HUES64 (cell line): Measurements from ENCODE around the gene GNS.

Source experiments
- H3K27ac ChIP-seq: 2 replicates; pipeline ENCODE4 v1.7.0; 2013; ENCODE audit warnings: low read depth, low read length, inconsistent platforms
- H3K27me3 ChIP-seq: 2 replicates; pipeline ENCODE4 v1.6.1; 2013; ENCODE audit warnings: mild to moderate bottlenecking, low read length; ENCODE audit not compliant: insufficient read depth
- H3K36me3 ChIP-seq: 2 replicates; pipeline ENCODE4 v1.6.1; 2013; ENCODE audit warnings: mild to moderate bottlenecking, low read length; ENCODE audit not compliant: insufficient read depth
- H3K4me1 ChIP-seq: 2 replicates; pipeline ENCODE4 v1.6.1; 2013; ENCODE audit warnings: mild to moderate bottlenecking, low read length, moderate library complexity; ENCODE audit not compliant: insufficient read depth
- H3K4me3 ChIP-seq: 2 replicates; pipeline ENCODE4 v1.5.1; 2013; ENCODE audit warnings: mild to moderate bottlenecking, low read length, moderate library complexity
- H3K9ac ChIP-seq: 2 replicates; pipeline ENCODE4 v1.6.1; 2013; ENCODE audit warnings: mild to moderate bottlenecking, low read depth, low read length
- H3K9me3 ChIP-seq: 2 replicates; pipeline ENCODE4 v1.6.1; 2013; ENCODE audit warnings: low read depth, low read length; ENCODE audit not compliant: insufficient read depth
- WGBS: fragments of 150-250, 120-280 bp; methylation state at CpG from one replicate; pipeline ENCODE4 v1.1.7; 2013; ENCODE audit warnings: missing lambda C conversion rate; 5-methylcytosine and 5-hydroxymethylcytosine counted together

GNS gene

DNA sequence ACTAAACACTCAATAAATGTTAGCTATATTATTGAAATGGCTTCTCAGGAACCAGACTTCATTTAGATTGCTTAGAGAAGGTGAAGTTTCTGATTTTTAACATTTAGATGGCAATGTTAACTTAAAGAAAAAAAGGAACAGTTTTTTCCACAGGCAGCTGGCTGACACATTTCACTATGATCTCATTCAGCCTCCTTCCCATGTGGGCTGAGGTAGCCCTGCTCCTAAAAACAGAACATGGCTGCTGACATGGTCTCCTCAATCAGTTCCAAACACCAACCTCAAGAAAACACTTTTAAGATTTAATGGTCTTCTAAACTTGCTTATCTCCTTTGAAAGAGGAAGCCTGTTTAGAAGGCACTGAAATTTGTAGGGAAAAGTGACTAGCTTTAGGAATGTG is 23.8 kb downstream of the GNS start:
- no peak overlapping the region for H3K4me3 ChIP-seq
- no peak overlapping the region for H3K27ac ChIP-seq
- no peaks in the 10 kb centered on the region for H3K9me3 ChIP-seq
- no peak overlapping the region for H3K9ac ChIP-seq
- no peaks in the 10 kb centered on the region for H3K4me1 ChIP-seq
- H3K36me3 ChIP-seq: peaks cover 67% of the 10 kb centered on the region
- H3K27me3 ChIP-seq: no peaks in the 10 kb centered on the region

- Histone ChIP-seq H3K36me3 (peaks cover 51% of the 10 kb centered on the region), H3K27ac (no peak overlapping the region), H3K9ac (no peak overlapping the region), H3K4me3 (no peak overlapping the region), H3K27me3 (no peaks in the 10 kb centered on the region), H3K9me3 (no peaks in the 10 kb centered on the region), H3K4me1 (no peaks in the 10 kb centered on the region)
- 94% methylated on average over 4 of the region's 4 CpGs for WGBS
These were observed 25.3 kb downstream of the GNS start for GRCh38 chr12:64733857-64734256.

DNA sequence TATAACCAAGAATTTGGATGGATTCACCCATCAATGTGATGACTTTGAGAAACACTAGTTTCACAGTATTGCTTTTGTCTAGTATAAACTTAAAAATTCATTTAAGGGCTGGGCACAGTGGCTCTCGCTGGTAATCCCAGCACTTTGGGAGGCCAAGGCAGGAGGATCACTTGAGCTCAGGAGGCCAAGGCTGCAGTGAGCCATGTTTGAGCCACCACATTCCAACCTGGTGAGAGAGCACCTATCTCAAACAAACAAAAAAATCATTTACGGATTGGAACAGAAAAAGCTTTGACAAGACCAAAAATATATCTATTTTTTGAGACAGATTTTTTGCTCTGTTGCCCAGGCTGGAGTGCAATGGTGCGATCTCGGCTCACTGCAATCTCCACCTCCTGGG is 27.5 kb downstream of the GNS start:
- H3K36me3 ChIP-seq: peaks cover 46% of the 10 kb centered on the region
- no peaks in the 10 kb centered on the region for H3K4me1 ChIP-seq
- no peak overlapping the region for H3K4me3 ChIP-seq
- WGBS: 96% methylated on average over 4 of the region's 4 CpGs
- H3K27ac ChIP-seq: no peak overlapping the region
- H3K27me3 ChIP-seq: no peaks in the 10 kb centered on the region
- H3K9ac ChIP-seq: no peak overlapping the region
- no peaks in the 10 kb centered on the region for H3K9me3 ChIP-seq

- Histone ChIP-seq H3K27me3 (no peaks in the 10 kb centered on the region), H3K36me3 (peaks cover 37% of the 10 kb centered on the region), H3K9me3 (no peaks in the 10 kb centered on the region), H3K4me1 (no peaks in the 10 kb centered on the region), H3K27ac (no peak overlapping the region), H3K4me3 (no peak overlapping the region), H3K9ac (no peak overlapping the region)
- 86% methylated on average over 2 of the region's 2 CpGs for WGBS
These were observed 28.6 kb downstream of the GNS start for GRCh38 chr12:64730588-64730969.

DNA sequence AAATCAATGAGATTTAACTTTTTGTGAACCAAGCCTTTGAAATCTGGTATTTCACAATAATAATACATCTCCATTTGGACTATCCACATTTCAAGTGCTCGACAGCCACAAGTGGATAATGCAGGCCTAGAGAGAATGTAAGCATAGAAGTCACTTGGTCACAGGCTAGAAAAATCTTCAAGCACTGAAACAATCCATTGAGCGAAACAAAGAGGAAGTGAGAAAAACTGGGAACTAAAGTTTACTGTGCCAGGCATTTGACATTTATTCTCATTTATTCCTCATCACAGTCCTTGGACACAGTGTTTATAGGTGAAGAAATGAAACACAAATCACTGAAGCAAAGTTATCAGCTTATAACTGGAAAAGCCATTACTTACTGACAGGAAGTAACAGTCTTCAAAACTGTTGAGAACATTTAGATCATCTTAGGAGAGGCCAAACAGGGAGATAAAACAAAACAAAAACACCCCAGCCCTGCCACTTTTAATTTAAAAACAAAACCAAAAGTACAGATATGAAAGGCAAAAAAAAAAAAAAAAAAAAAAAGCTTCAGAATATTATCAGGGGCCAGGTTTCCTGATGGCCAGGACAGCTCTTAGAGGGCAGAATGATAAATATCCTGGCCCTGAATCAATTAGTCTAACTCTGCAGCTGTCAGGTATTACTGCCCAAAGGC is 29.2 kb downstream of the GNS start:
- no peak overlapping the region for H3K4me3 ChIP-seq
- H3K27me3 ChIP-seq: no peaks in the 10 kb centered on the region
- no peaks in the 10 kb centered on the region for H3K9me3 ChIP-seq
- WGBS: 100% methylated on average over 2 of the region's 2 CpGs
- H3K36me3 ChIP-seq: peaks cover 31% of the 10 kb centered on the region
- no peak overlapping the region for H3K27ac ChIP-seq
- no peak overlapping the region for H3K9ac ChIP-seq
- H3K4me1 ChIP-seq: no peaks in the 10 kb centered on the region

- WGBS: 93% methylated on average over 11 of the region's 11 CpGs
- no peak overlapping the region for H3K27ac ChIP-seq
- peaks cover 58% of the 10 kb centered on the region for H3K36me3 ChIP-seq
- no peaks in the 10 kb centered on the region for H3K9me3 ChIP-seq
- no peaks in the 10 kb centered on the region for H3K4me1 ChIP-seq
- H3K9ac ChIP-seq: no peak overlapping the region
- H3K27me3 ChIP-seq: no peaks in the 10 kb centered on the region
- no peak overlapping the region for H3K4me3 ChIP-seq
These were observed 34.9 kb downstream of the GNS start for GRCh38 chr12:64724201-64724745.

GRCh38 chr12:64723630-64724029 is 35.6 kb downstream of the GNS start:
- no peak overlapping the region for H3K9ac ChIP-seq
- 98% methylated on average over 2 of the region's 2 CpGs for WGBS
- no peaks in the 10 kb centered on the region for H3K4me1 ChIP-seq
- no peaks in the 10 kb centered on the region for H3K27me3 ChIP-seq
- no peak overlapping the region for H3K4me3 ChIP-seq
- no peaks in the 10 kb centered on the region for H3K9me3 ChIP-seq
- no peak overlapping the region for H3K27ac ChIP-seq
- peaks cover 60% of the 10 kb centered on the region for H3K36me3 ChIP-seq

GRCh38 chr12:64722835-64723234 is 36.4 kb downstream of the GNS start:
- 92% methylated on average over 4 of the region's 4 CpGs for WGBS
- Histone ChIP-seq H3K9ac (no peak overlapping the region), H3K36me3 (peaks cover 61% of the 10 kb centered on the region), H3K4me1 (no peaks in the 10 kb centered on the region), H3K27me3 (no peaks in the 10 kb centered on the region), H3K27ac (no peak overlapping the region), H3K4me3 (no peak overlapping the region), H3K9me3 (no peaks in the 10 kb centered on the region)

DNA sequence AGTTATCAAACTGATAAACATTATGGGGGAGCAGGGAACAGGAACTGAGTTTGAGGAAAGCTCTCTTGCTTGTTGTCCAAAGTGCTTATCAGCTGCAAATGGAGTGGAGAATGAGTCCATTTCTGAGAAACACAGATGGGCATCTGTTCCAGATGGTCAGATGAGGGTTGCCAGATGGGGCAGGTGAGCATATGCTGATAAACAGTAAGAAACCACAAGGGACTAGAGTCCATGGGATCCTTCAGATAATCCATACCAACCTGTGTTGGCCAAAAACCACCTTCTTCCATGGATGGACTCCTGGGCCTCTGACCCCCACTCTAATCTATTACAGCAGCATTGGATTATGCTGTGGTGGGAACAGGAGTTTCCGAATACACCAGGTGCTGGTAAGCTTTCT is 38.3 kb downstream of the GNS start:
- WGBS: 100% methylated on average over 1 of the region's 1 CpG
- no peak overlapping the region for H3K4me3 ChIP-seq
- H3K4me1 ChIP-seq: no peaks in the 10 kb centered on the region
- H3K9me3 ChIP-seq: no peaks in the 10 kb centered on the region
- H3K27me3 ChIP-seq: no peaks in the 10 kb centered on the region
- no peak overlapping the region for H3K9ac ChIP-seq
- H3K36me3 ChIP-seq: peaks cover 72% of the 10 kb centered on the region
- no peak overlapping the region for H3K27ac ChIP-seq

DNA sequence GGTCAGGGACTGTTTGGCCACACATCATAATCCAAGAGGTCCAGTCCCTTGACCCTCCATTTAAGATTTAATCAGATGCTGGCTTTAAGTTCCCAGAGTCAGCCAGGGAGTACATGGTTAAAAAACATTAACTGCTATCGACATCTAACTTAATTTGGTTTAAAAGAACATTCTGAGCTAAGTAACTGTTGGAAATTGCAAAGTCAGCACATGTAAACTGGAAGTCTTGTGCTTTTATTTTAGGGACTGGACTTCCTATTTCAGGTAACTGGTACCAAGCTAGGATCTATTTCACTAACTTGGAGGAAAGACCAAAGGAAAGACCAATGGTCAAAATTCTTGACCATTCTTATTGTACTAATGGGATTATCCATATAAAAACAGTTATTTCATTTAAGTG is 40.6 kb downstream of the GNS start:
- 95% methylated on average over 1 of the region's 1 CpG for WGBS
- no peaks in the 10 kb centered on the region for H3K4me1 ChIP-seq
- H3K27ac ChIP-seq: no peak overlapping the region
- no peak overlapping the region for H3K9ac ChIP-seq
- no peaks in the 10 kb centered on the region for H3K9me3 ChIP-seq
- H3K4me3 ChIP-seq: no peak overlapping the region
- no peaks in the 10 kb centered on the region for H3K27me3 ChIP-seq
- peaks cover 81% of the 10 kb centered on the region for H3K36me3 ChIP-seq

- Histone ChIP-seq H3K9ac (no peak overlapping the region), H3K27ac (no peak overlapping the region), H3K4me1 (no peaks in the 10 kb centered on the region), H3K36me3 (peaks cover 66% of the 10 kb centered on the region), H3K9me3 (no peaks in the 10 kb centered on the region), H3K4me3 (no peak overlapping the region), H3K27me3 (no peaks in the 10 kb centered on the region)
- WGBS: 94% methylated on average over 6 of the region's 6 CpGs
These were observed 42.3 kb downstream of the GNS start for GRCh38 chr12:64716839-64717455.
